Renal cortical epithelial cell (primary cell): ENCODE results near the gene MARS1. TPM values are rescaled to one million over a fixed set of nuclear protein-coding genes. Genes with fewer than 3 reads are reported as not detected.
"Not testable (repeated sequence)": the region's sequence is repeated elsewhere in the genome, so short reads cannot be mapped to it uniquely, and the experiment has no call there.

Source experiments
- DNase-seq: peaks from one replicate; pipeline ENCODE4 v3.0.0-alpha.2; 2011; ENCODE audit warnings: low read depth
- total RNA-seq: library from RNA; depleted of rRNA; stranded (reverse); fragments of >200 nt; gene quantifications from 2 replicates; pipeline ENCODE4 v1.2.3, GENCODE V29; 2014

Gene MARS1
- total RNA-seq: 131 and 134 TPM in 2 replicates

DNA sequence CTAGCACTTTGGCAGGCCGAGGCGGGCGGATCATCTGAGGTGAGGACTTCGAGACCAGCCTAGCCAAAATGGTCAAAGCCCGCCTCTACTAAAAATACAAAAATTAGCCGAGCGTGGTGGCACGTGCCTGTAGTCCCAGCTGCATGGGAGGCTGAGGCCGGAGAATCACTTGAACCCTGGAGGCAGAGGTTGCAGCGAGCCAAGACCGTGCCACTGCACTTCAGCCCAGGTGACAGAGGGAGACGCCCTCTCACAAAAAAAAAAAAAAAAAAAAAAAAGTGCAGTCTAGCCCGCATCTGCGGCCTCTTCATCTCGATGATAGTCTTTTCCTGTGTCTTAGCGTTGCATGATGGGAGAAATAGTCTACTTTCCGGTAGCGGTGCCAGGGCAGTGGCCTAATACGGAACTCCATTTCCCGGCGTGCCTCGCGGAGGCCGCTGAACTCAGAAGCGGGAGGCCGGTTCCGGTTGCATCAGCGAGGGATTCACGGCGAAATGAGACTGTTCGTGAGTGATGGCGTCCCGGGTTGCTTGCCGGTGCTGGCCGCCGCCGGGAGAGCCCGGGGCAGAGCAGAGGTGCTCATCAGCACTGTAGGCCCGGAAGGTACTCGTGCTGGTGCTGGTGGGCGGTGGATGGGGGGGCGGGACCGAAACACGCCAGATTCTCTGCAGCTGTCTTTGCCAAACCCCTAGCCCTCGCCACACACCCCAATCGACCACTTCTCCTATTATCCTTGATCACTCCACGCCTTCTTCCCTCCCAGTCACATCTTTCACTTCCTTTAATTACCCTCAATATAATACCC is at the start of gene MARS1:
Gene MARS1 (plus strand): TSS at position 472 of the 805 bp plus-strand sequence. CDS start 23 bp downstream, at position 495.
- DNase-seq: peak; percentile 96

DNA sequence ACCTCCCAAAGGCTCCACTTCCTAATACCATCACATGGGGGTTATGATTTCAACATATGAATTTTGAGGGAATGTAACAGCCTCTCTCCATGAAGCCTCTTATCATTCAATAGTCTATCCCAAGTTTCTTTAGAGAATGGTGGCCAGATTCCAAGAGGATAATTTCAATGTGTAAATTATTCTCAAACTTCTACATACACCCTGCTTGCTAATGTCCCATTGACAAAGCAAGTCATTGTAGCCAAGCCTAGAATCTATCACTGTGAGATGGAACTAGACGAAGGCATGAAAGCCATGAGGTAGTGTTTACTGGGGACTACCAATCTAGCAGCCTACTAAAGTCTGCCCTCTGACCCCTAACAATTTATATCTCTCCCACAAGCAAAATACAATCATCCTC is 49.5 kb upstream of the MARS1 start:
- no peak for DNase-seq

DNA sequence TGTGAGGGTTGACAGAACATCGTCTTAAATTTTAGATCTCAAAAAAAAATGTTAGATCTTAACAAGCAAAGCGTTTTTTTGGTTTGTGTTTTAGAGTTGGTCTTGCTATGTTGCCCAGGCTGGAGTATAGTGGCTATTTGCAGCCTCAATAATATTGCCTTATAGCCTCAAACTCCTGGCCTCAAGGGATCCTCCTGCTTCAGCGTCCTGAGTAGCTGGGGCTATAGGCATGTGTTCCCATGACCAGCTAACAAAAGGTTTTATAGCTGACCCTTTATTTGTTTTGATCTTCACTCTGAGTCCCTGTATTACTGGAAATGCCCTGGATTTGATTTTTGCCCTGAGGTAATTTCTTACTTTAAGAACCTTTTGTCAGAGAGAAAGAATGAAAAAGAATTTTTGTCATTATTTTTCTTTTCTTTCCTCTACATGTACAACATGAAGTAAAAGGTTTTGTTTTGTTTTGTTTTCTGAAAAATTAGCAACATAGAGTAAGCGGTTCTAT is 48.1 kb upstream of the MARS1 start:
- DNase-seq: no peak

DNA sequence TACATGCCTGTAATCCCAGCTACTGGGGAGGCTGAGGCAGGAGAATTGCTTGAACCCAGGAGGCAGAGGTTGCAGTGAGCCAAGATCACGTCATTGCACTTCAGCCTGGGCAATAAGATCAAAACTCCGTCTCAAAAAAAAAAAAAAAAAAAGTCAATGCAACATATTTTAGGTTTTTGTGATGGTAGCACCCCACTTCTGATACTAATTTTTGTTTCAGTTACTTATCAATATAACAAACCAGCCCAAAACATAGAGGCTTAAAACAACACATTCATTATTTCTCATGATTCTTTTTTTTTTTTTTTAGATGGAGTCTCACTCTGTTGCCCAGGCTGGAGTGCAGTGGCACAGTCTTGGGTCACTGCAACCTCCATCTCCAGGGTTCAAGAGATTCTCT is 46.5 kb upstream of the MARS1 start:
- not testable (repeated sequence) for DNase-seq

DNA sequence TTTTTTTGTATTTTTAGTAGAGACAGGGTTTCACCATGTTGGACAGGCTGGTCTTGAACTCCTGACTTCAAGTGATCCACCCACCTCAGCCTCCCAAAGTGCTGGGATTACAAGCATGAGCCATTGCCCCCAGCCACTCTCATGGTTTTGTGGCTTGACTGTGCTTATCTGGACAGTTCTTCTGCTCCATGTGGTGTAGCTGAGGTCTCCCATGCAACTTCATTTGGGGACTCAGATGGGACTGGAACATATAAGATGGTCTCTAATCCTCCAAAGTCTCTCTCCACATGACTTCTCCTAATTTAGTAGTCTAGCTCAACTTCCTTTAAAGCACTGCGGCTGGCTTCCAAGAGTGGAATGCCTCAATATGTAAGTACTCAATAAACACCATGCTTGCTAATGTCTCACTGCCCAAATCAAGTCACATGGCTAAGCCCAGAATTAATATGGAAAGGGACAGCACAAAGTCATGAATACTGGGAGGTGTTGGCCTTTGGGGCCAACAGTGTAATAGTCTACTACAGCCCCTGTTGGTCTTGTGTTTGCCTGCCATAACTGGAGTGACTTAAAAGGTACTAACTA is 45.9 kb upstream of the MARS1 start:
- no peak for DNase-seq

DNA sequence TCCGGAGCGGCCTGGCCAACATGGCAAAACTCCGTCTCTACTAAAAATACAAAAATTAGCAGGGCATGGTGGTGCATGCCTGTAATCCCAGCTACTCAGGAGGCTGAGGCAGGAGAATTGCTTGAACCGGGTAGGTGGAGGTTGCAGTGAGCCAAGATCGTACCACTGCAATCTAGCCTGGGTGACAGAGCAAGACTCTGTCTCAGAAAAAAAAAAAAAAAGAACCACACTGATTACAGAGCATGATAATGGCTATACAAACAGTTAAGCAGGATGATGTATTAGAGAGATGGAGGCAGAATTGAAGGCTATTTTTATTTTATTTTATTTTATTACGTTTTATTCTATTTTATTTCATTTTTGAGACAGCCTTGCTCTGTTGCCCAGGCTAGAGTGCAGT is 43.5 kb upstream of the MARS1 start:
- DNase-seq: not testable (repeated sequence)

DNA sequence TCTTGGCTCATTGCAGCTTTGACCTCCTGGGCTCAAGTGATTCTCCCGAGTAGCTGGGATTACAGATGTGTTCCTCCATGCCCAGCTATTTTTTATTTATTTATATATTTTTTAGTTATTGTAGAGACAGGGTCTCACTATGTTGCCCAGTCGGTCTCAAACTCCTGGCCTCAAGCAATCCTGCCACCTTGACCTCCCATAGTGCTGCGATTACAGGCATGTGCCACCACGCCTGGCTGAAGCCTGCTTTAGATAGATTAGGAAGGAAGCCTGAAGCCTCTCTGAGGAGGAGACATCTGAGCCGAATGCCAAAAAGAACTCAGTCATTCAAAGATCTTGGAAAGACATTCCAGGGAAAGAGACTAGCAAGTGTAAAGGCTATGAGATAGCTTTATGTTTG is 43.1 kb upstream of the MARS1 start:
- no peak for DNase-seq

DNA sequence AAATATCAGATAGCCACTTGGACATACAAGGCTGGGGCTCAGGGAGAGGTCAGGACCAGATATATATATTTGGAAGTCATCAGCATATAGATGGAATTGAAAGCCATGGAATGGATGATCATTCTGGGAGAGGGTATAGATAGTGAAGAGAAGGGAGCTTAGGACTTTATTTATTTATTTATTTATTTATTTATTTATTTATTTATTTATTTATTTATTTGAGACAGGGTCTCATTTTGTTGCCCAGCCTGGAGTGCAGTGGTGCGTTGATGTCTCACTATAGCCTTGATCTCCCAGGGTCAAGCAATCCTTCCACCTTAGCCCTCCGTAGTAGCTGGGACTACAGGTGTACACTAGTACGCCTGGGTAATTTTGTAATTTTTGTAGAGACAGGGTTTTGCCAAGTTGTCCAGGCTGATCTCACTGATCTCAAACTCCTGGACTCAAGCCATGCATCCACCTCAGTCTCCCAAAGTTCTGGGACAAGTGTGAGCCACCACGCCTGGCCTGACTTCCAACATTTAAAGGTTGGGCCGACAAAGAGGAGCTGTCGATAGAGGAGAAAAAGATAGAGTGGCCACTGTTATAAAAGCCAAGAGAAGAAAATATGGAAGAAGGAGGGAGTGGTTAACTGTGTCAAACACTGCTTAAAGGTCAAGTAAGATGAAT is 41.4 kb upstream of the MARS1 start:
- no peak for DNase-seq

DNA sequence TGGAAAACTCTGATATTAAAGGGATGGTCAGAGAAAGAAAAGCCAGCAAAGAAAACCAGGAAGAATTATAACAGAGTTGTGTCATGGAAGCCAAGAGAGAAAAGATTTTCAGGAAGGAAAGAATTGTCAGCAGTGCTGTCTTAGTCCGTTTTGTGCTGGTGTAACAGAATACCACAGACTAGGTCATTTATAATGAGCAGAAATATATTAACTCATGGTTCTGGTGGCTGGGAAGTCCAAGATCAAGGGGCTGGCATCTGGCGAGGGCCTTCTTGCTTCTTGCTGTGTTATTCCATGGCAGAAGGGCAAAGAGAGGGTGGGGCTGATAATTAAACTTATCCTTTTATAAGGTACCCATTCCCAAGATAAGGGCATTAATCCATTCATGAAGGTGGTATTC is 39.2 kb upstream of the MARS1 start:
- no peak for DNase-seq

DNA sequence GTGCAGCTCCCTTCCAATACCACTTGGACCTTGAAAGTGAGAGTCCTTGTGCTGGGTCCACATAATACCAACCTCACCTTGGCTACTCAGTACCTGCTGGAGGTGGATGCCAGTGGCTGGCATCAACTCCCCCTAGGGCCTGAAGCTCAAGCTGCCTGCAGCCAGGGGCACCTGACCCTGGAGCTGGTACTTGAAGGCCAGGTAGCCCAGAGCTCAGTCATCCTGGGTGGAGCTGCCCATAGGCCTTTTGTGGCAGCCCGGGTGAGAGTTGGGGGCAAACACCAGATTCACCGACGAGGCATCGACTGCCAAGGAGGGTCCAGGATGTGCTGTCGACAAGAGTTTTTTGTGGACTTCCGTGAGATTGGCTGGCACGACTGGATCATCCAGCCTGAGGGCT is 38.5 kb upstream of the MARS1 start:
- DNase-seq: no peak

DNA sequence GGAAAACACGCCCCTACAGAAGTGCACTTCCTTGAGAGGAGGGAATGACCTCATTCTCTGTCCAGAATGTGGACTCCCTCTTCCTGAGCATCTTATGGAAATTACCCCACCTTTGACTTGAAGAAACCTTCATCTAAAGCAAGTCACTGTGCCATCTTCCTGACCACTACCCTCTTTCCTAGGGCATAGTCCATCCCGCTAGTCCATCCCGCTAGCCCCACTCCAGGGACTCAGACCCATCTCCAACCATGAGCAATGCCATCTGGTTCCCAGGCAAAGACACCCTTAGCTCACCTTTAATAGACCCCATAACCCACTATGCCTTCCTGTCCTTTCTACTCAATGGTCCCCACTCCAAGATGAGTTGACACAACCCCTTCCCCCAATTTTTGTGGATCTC is 37.8 kb upstream of the MARS1 start:
- no peak for DNase-seq

DNA sequence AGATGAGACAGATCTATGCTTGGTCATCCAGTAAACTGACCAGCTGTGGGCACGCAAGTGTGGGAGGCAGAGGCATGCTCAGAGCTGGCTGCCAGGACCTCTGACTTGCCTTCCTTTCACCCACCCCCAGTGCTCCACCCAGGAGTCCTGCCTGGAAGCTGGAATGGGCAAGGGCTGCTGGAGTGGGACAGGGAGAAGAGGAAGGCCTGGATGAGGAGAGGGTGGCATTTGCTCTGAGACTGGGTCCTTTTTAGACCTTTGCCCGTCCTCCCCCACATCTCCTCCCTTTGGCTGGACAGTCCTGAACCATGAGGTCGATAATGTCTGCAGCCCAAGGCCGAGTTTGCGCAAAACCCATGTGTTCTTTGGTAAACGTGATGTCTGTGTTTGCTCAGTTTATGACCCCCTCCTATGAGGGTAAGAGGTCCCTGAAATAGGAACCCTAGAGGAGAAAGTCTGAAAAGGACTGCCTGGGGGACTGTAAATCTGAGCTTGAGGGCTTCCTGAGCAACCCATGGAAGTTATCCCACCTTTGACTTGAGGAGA is 36.6 kb upstream of the MARS1 start:
- DNase-seq: no peak

DNA sequence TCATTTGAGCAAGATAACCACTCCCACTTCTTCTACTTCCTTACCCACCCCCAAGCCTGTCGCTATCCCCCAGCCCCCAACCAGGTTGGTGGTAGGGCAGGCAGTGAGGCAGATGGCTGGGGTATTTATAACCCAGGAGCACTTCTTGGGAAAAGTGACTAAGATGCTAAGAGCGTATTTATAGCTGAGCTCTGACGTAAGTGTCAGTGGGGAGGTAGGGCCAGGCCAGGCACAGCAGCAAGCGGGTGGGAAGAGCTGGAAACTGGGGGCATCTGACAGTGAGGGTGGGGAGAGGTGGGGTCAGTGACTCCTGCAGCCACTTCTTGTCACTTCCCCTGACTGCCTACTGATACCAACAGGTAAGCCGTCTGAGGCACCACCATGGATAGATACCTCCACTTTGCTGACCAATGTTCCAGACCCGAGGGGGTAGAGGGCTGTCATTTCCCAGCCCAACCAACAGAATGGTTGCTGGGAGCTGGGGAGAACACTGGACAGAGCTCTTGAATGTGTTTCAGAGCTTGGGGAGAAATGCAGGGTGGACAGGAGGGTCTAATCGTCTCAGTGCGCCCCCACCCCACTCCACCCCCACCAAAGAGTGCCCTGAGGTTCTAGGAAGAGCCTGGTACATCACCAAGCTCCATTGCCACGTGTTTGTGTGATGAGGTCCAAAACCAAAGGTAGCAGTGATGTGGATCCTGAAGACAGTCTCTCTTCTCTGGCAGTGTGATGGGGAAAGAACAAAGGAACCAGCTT is 35.5 kb upstream of the MARS1 start:
- DNase-seq: no peak

DNA sequence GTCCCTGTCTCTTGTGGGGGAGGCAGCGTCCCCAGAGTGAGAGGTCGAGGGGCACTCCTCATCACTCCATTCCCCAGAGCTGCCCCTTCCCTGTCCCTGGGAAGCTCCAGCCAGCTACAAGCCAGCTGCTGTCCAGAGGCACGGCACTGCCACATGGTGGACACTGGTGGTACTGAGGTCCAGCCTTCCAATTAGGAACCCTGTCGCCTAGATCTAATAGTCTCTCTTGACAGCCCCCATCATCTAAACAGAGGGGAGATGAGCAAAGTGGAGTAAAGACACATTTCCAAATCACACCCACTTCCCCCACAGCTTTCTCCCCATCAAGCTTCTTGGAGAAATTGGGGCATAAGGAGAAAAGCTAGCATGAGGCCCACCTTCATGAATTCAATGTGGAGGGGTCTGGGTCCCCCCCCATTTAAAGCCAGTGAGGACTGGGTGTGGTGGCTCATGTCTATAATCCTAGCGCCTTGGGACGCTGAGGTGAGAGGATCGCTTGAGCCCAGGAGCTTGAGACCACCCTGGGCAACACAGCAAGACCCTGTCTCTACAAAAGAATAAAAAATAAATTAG is 34.8 kb upstream of the MARS1 start:
- DNase-seq: peak; percentile 56

DNA sequence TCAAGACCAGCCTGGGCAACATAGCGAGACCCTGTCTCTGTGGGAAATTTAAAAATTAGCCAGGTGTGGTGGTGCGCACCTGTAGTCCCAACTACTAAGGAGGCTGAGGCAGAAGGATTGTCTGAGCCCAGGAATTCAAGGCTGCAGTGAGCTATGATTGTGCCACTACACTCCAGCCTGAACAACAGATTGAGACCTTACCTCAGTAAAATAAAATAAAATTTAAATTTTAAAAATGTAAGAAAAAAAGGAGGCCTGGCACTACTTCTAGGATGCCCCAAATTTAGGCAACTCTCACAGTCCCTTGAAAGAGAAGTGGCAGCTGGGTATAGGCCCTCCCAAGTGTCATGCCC is 33.7 kb upstream of the MARS1 start:
- DNase-seq: no peak

DNA sequence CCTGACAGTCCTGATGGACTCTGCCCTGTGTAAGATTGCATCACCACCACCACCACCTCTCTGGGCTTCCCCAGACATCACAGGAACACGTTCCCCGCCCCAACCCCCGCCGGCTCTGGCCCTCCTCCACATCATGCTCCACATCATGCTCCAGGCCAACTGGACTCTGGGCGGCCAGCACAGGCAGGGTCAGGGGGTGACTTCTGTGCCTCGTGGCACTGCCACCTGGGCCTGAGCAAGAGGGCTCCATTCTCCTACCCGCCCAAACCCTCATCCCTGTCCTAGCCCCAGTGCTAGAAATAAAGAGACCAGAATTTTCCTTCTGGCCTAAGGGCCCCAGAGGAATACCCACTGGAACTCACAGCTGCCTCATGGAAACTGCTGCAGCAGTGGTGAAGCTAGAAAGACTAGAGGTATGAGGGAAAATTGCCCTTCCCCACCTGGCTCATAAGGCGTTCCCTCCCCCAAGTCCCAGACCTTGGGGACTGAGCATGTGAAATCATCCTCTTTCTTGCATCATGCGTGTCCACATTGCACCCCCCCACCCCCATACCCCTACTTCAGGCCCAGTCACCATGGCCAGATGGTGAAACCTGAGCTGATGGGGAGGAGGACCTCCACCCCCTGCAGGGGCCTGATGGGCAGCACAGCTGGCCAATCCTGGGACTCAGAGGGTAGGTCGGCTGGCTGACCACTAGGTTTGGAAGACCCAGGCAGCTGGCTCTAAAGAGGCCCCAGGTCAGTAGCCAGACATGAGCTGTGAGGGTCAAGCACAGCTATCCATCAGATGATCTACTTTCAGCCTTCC is 33.1 kb upstream of the MARS1 start, which contains the start of gene INHBE:
Gene INHBE (plus strand): TSS at position 742 of the 808 bp plus-strand sequence. CDS start 230 bp downstream, outside the sequence.
- peak; percentile 70 for DNase-seq

DNA sequence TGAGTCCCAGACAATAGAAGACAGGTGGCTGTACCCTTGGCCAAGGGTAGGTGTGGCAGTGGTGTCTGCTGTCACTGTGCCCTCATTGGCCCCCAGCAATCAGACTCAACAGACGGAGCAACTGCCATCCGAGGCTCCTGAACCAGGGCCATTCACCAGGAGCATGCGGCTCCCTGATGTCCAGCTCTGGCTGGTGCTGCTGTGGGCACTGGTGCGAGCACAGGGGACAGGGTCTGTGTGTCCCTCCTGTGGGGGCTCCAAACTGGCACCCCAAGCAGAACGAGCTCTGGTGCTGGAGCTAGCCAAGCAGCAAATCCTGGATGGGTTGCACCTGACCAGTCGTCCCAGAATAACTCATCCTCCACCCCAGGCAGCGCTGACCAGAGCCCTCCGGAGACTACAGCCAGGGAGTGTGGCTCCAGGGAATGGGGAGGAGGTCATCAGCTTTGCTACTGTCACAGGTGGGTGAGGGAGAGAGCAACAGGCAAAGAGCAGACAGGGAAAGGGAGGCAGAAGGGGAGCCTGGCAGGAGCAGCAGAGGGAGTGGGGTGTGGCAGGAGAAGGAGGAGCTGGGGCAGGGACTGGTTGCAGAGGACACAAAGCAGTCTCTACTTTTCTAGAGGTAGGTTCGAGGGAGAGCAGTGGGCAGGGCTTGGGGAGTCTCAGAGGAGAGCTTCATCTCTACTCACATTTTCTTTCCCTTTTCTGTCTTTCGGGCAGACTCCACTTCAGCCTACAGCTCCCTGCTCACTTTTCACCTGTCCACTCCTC is 32.3 kb upstream of the MARS1 start:
- DNase-seq: no peak

DNA sequence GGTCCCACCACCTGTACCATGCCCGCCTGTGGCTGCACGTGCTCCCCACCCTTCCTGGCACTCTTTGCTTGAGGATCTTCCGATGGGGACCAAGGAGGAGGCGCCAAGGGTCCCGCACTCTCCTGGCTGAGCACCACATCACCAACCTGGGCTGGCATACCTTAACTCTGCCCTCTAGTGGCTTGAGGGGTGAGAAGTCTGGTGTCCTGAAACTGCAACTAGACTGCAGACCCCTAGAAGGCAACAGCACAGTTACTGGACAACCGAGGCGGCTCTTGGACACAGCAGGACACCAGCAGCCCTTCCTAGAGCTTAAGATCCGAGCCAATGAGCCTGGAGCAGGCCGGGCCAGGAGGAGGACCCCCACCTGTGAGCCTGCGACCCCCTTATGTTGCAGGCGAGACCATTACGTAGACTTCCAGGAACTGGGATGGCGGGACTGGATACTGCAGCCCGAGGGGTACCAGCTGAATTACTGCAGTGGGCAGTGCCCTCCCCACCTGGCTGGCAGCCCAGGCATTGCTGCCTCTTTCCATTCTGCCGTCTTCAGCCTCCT is 31.6 kb upstream of the MARS1 start:
- DNase-seq: peak; percentile 41

DNA sequence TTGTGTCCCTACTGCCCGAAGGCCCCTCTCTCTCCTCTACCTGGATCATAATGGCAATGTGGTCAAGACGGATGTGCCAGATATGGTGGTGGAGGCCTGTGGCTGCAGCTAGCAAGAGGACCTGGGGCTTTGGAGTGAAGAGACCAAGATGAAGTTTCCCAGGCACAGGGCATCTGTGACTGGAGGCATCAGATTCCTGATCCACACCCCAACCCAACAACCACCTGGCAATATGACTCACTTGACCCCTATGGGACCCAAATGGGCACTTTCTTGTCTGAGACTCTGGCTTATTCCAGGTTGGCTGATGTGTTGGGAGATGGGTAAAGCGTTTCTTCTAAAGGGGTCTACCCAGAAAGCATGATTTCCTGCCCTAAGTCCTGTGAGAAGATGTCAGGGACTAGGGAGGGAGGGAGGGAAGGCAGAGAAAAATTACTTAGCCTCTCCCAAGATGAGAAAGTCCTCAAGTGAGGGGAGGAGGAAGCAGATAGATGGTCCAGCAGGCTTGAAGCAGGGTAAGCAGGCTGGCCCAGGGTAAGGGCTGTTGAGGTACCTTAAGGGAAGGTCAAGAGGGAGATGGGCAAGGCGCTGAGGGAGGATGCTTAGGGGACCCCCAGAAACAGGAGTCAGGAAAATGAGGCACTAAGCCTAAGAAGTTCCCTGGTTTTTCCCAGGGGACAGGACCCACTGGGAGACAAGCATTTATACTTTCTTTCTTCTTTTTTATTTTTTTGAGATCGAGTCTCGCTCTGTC is 31.0 kb upstream of the MARS1 start:
- DNase-seq: no peak
